Endothelial cell of coronary artery (primary cell): Measurements from ENCODE around the gene TMEM132E. TPM values are rescaled to one million over a fixed set of nuclear protein-coding genes. Genes with fewer than 3 reads are reported as not detected.

Experiments used
- total RNA-seq: library from RNA; depleted of rRNA; stranded (reverse); fragments of >200 nt; gene quantifications from 2 replicates; pipeline ENCODE4 v1.2.3, GENCODE V29; 2014

Gene TMEM132E, protein sequence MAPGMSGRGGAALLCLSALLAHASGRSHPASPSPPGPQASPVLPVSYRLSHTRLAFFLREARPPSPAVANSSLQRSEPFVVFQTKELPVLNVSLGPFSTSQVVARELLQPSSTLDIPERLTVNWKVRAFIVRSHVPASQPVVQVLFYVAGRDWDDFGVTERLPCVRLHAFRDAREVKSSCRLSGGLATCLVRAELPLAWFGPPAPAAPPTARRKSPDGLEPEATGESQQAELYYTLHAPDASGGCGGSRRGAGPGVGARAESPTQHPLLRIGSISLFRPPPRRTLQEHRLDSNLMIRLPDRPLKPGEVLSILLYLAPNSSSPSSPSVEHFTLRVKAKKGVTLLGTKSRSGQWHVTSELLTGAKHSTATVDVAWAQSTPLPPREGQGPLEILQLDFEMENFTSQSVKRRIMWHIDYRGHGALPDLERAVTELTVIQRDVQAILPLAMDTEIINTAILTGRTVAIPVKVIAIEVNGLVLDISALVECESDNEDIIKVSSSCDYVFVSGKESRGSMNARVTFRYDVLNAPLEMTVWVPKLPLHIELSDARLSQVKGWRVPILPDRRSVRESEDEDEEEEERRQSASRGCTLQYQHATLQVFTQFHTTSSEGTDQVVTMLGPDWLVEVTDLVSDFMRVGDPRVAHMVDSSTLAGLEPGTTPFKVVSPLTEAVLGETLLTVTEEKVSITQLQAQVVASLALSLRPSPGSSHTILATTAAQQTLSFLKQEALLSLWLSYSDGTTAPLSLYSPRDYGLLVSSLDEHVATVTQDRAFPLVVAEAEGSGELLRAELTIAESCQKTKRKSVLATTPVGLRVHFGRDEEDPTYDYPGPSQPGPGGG (N-terminal part only)
- not detected in 2 replicates for total RNA-seq

DNA sequence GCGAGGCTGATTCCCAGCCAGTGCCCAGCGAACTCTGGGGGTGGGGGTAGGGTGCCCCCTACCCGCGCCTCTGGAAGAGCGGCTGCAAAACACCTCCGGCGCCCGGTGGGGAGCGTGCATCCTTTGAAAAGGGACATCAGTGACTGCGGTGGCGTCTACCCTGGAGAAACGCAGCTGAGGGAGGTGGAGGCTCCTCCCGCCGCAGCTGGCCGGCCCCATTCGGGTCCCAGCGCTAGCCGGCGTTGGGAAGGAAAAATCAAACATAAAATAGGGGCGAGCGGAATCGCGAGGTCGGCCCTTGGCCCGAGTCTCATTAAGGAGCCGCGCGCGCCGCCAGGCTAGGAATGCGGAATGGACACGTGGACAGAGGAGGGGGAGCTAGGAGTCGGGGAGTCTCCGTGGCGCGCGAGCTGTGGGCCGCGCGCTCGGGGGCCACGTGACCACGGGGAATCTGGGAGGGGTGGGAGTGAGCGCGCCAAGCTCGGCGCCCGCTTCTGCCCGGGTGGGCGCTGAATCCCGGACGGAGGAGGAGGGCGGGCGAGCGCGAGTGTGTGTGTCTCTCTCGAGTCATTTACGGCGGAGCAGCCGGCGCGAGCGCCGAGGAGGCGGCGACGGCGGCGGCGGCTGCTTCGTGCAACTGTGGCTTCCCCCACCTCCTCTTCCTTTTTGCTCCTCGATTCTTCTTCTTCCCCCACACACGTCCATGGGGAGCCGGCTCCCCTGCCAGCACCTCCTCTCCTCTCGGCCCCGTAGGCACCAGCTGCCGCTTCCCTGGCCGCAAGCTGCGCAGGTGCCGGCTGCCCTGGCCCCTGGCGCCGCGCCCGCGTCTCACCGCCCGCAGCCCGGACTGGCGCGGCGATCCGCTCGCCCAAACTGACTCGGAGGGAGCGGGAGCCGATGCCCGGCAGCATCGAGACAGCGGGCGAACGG, at the start of gene TMEM132E:
Gene TMEM132E, plus strand, starts transcription at position 566 of the 930 bp plus-strand sequence. CDS start 1,495 bp downstream, outside the sequence.

Other genes starting within 250 kb of the TMEM132E start
- gene CCL13, start 223.1 kb upstream of the TMEM132E start, total RNA-seq, result not detected in 2 replicates
- gene CCL1, start 216.3 kb upstream of the TMEM132E start, total RNA-seq, result 0.09 TPM in 1 of 2 replicates, not detected in the other